Lower leg skin (tissue), 4 donors: ENCODE results near the gene PDE8A. TPM values are rescaled to one million over a fixed set of nuclear protein-coding genes. Genes with fewer than 3 reads are reported as not detected.

Experiments used
- DNase-seq, 2 donors: peaks; one replicate each; pipeline ENCODE4 v3.0.0-alpha.2; 2019; ENCODE audit warnings: low spot score in 2 of 2
- H3K4me3 ChIP-seq: fragments of 200-600 bp; sonication (generic); 2 replicates; pipeline ENCODE4 v1.5.1; 2017; ENCODE audit warnings: mild to moderate bottlenecking, low read depth; ENCODE audit not compliant: poor library complexity, severe bottlenecking
- CTCF ChIP-seq, 3 donors: fragments of 450-650 bp; IDR thresholded peaks; one replicate each; pipeline ENCODE4 v1.5.1; 2016; ENCODE audit warnings: antibody characterized with exemption in 3 of 3, mild to moderate bottlenecking in 3 of 3, moderate library complexity in 2 of 3
- POLR2A ChIP-seq, 2 donors: fragments of 450-650 bp; IDR thresholded peaks; one replicate each; pipeline ENCODE4 v1.6.1; 2016 to 2017; ENCODE audit warnings: antibody characterized with exemption in 2 of 2, mild to moderate bottlenecking in 1 of 2, moderate library complexity in 1 of 2
- WGBS, 2 donors: methylation state at CpG; one replicate each; pipeline ENCODE4 v1.1.5; 2018; 5-methylcytosine and 5-hydroxymethylcytosine counted together
- intact Hi-C: fragments of 100-400 bp; cut with DNase I; formaldehyde crosslinking; loops from one replicate; pipeline ENCODE4 v1.15.0; 2023; ENCODE audit warnings: low total_unique reads
- total RNA-seq, 4 donors: library from RNA; depleted of rRNA; stranded (reverse); fragments of >200 nt; gene quantifications; one replicate each; pipeline ENCODE4 v1.1.0, GENCODE V29; 2016

The PDE8A gene
- total RNA-seq, 4 donors from 2014 or later = 14.7 to 23.1 (median 19.4) TPM

- intact Hi-C loops = no loop called here
- TF ChIP-seq POLR2A (IDR thresholded peaks at IDR 0.05) (no peak), CTCF (IDR thresholded peaks at IDR 0.05) (no peak)
- H3K4me3 ChIP-seq = no peak overlapping the region
- WGBS, 2 donors = 96 to 97% methylated on average over 3 of the region's 3 CpGs
- no peak for DNase-seq
Measured at GRCh38 chr15:85073556-85074194, 92.0 kb downstream of the PDE8A start.

GRCh38 chr15:85086855-85087254 is 105.2 kb downstream of the PDE8A start:
- TF ChIP-seq POLR2A (IDR thresholded peaks at IDR 0.05) (no peak), CTCF (IDR thresholded peaks at IDR 0.05) (no peak)
- no peak for DNase-seq
- intact Hi-C loops = no loop called here
- 98 to 100% methylated on average over 2 of the region's 2 CpGs for WGBS, 2 donors
- H3K4me3 ChIP-seq = no peak overlapping the region

GRCh38 chr15:85088300-85088699 is 106.6 kb downstream of the PDE8A start:
- no peak for TF ChIP-seq POLR2A (IDR thresholded peaks at IDR 0.05)
- no peak for TF ChIP-seq CTCF (IDR thresholded peaks at IDR 0.05)
- intact Hi-C loops = no loop called here
- no peak for DNase-seq
- 80 to 95% methylated on average over 5 of the region's 5 CpGs for WGBS, 2 donors
- no peak overlapping the region for H3K4me3 ChIP-seq

GRCh38 chr15:85089929-85090597 is 108.4 kb downstream of the PDE8A start:
- no peak for DNase-seq
- no peak for TF ChIP-seq POLR2A (IDR thresholded peaks at IDR 0.05)
- TF ChIP-seq CTCF (IDR thresholded peaks at IDR 0.05) = no peak
- H3K4me3 ChIP-seq = no peak overlapping the region
- WGBS, 2 donors = 82 to 84% methylated on average over 5 of the region's 5 CpGs
- intact Hi-C loops = no loop called here

- H3K4me3 ChIP-seq = no peak overlapping the region
- TF ChIP-seq CTCF (IDR thresholded peaks at IDR 0.05) (no peak), POLR2A (IDR thresholded peaks at IDR 0.05) (no peak)
- intact Hi-C loops = no loop called here
- no peak for DNase-seq
- 91 to 96% methylated on average over 2 of the region's 2 CpGs for WGBS, 2 donors
Measured at GRCh38 chr15:85091990-85092389, 110.3 kb downstream of the PDE8A start.
